Activated T-cell treated with anti-CD3 and anti-CD28 coated beads, Interleukin-2, amount 50 U/mL, for 72 hours (primary cell): ENCODE data around the gene KRT77. TPM values are rescaled to one million over a fixed set of nuclear protein-coding genes. Genes with fewer than 3 reads are reported as not detected.
"Not testable (repeated sequence)": the region's sequence is repeated elsewhere in the genome, so short reads cannot be mapped to it uniquely, and the experiment has no call there.

Experiments
- ATAC-seq, 2 donors: fragments of 150-1000 bp; cut with Tn5 transposase; replicated peaks in 1 of 2; 2 replicates each; pipeline ENCODE4 v1.10.0; 2021; ENCODE audit warnings: moderate library complexity in 2 of 2, mild to moderate bottlenecking in 1 of 2
- DNase-seq, 2 donors: peaks; one replicate each; pipeline ENCODE4 v3.0.0; 2021 to 2022; ENCODE audit warnings: mixed read lengths in 1 of 2
- H3K27ac Mint-ChIP-seq: one replicate; pipeline ENCODE4 v1.8.0; 2022; ENCODE audit warnings: mild to moderate bottlenecking, moderate library complexity, mixed read lengths
- H3K27me3 Mint-ChIP-seq: one replicate; pipeline ENCODE4 v1.8.0; 2022; ENCODE audit warnings: low read depth, mixed read lengths
- H3K36me3 Mint-ChIP-seq, 2 donors: one replicate each; pipeline ENCODE4 v1.8.0; 2022; ENCODE audit warnings: mixed read lengths in 2 of 2, mild to moderate bottlenecking in 1 of 2; ENCODE audit not compliant: insufficient read depth in 2 of 2
- H3K4me1 Mint-ChIP-seq: one replicate; pipeline ENCODE4 v1.8.0; 2022; ENCODE audit warnings: low read depth, mixed read lengths
- H3K4me3 Mint-ChIP-seq, 2 donors: one replicate each; pipeline ENCODE4 v1.8.0; 2022; ENCODE audit warnings: mild to moderate bottlenecking in 2 of 2, mixed read lengths in 2 of 2, moderate library complexity in 2 of 2
- H3K9me3 Mint-ChIP-seq, 2 donors: one replicate each; pipeline ENCODE4 v1.8.0; 2022; ENCODE audit warnings: mixed read lengths in 2 of 2
- total RNA-seq, 2 donors: library from RNA; stranded (reverse); gene quantifications; one replicate each; pipeline ENCODE4 v1.2.3, GENCODE V29; 2022

KRT77 gene
- total RNA-seq, 2 donors from 2014 or later = not detected

- DNase-seq (no peak), ATAC-seq (no peak)
- peak overlapping the region; percentile 43 to 55 for H3K4me3 Mint-ChIP-seq
- H3K27me3 Mint-ChIP-seq = peaks cover 31% of the 10 kb centered on the region
- no peaks in the 10 kb centered on the region for H3K9me3 Mint-ChIP-seq
- no peak overlapping the region for H3K27ac Mint-ChIP-seq
- H3K4me1 Mint-ChIP-seq = peaks cover 4% of the 10 kb centered on the region
- no peaks in the 10 kb centered on the region for H3K36me3 Mint-ChIP-seq
Measured at GRCh38 chr12:52714887-52715281, 11.6 kb upstream of the KRT77 start.

GRCh38 chr12:52713960-52714886 is 10.9 kb upstream of the KRT77 start:
- H3K27me3 Mint-ChIP-seq = peaks cover 31% of the 10 kb centered on the region
- no peaks in the 10 kb centered on the region for H3K36me3 Mint-ChIP-seq
- H3K4me3 Mint-ChIP-seq = peak overlapping the region; percentile 73 to 79
- peaks cover 4% of the 10 kb centered on the region for H3K4me1 Mint-ChIP-seq
- H3K27ac Mint-ChIP-seq = no peak overlapping the region
- peak; percentile 45 to 65 for ATAC-seq
- peak; percentile 14 to 33 for DNase-seq
- H3K9me3 Mint-ChIP-seq = no peaks in the 10 kb centered on the region

GRCh38 chr12:52712122-52712521 is 8.8 kb upstream of the KRT77 start:
- ATAC-seq, H3K27ac Mint-ChIP-seq, H3K36me3 Mint-ChIP-seq, H3K9me3 Mint-ChIP-seq, H3K4me3 Mint-ChIP-seq, DNase-seq: not testable (repeated sequence)
- Mint-ChIP-seq H3K4me1 (peaks cover 15% of the 10 kb centered on the region), H3K27me3 (peaks cover 31% of the 10 kb centered on the region)

- Mint-ChIP-seq H3K36me3 (no peaks in the 10 kb centered on the region), H3K27ac (no peak overlapping the region), H3K4me1 (peaks cover 15% of the 10 kb centered on the region), H3K4me3 (no peak overlapping the region), H3K27me3 (peaks cover 22% of the 10 kb centered on the region), H3K9me3 (no peaks in the 10 kb centered on the region)
- ATAC-seq (no peak), DNase-seq (no peak)
Measured at GRCh38 chr12:52710730-52711129, 7.4 kb upstream of the KRT77 start.

GRCh38 chr12:52708010-52708409 is 4.7 kb upstream of the KRT77 start:
- Mint-ChIP-seq H3K4me1 (peaks cover 10% of the 10 kb centered on the region), H3K9me3 (no peaks in the 10 kb centered on the region), H3K27me3 (peaks cover 4% of the 10 kb centered on the region), H3K36me3 (no peaks in the 10 kb centered on the region), H3K27ac (no peak overlapping the region), H3K4me3 (no peak overlapping the region)
- ATAC-seq (no peak), DNase-seq (no peak)

GRCh38 chr12:52704464-52704863 is 1.1 kb upstream of the KRT77 start:
- no peaks in the 10 kb centered on the region for H3K9me3 Mint-ChIP-seq
- H3K4me3 Mint-ChIP-seq = no peak overlapping the region
- no peak overlapping the region for H3K27ac Mint-ChIP-seq
- H3K36me3 Mint-ChIP-seq = no peaks in the 10 kb centered on the region
- peaks cover 10% of the 10 kb centered on the region for H3K4me1 Mint-ChIP-seq
- H3K27me3 Mint-ChIP-seq = peaks cover 9% of the 10 kb centered on the region
- DNase-seq = no peak
- no peak for ATAC-seq

GRCh38 chr12:52703878-52704277 is 554 bp upstream of the KRT77 start:
- H3K27ac Mint-ChIP-seq = no peak overlapping the region
- ATAC-seq = no peak
- peaks cover 10% of the 10 kb centered on the region for H3K4me1 Mint-ChIP-seq
- no peak for DNase-seq
- H3K4me3 Mint-ChIP-seq = no peak overlapping the region
- peaks cover 9% of the 10 kb centered on the region for H3K27me3 Mint-ChIP-seq
- H3K36me3 Mint-ChIP-seq = no peaks in the 10 kb centered on the region
- H3K9me3 Mint-ChIP-seq = no peaks in the 10 kb centered on the region

- DNase-seq (no peak), ATAC-seq (no peak)
- Mint-ChIP-seq H3K9me3 (no peaks in the 10 kb centered on the region), H3K4me3 (no peak overlapping the region), H3K27me3 (peaks cover 9% of the 10 kb centered on the region), H3K36me3 (no peaks in the 10 kb centered on the region), H3K27ac (no peak overlapping the region), H3K4me1 (peaks cover under 1% of the 10 kb centered on the region)
Measured at GRCh38 chr12:52702338-52702737, 986 bp downstream of the KRT77 start.

GRCh38 chr12:52701281-52701680 is 2.0 kb downstream of the KRT77 start:
- Mint-ChIP-seq H3K9me3 (no peaks in the 10 kb centered on the region), H3K36me3 (no peaks in the 10 kb centered on the region), H3K4me1 (no peaks in the 10 kb centered on the region), H3K27me3 (peaks cover 9% of the 10 kb centered on the region), H3K4me3 (no peak overlapping the region), H3K27ac (no peak overlapping the region)
- DNase-seq = no peak
- no peak for ATAC-seq

- ATAC-seq = no peak
- no peaks in the 10 kb centered on the region for H3K9me3 Mint-ChIP-seq
- H3K4me3 Mint-ChIP-seq = no peak overlapping the region
- peaks cover 9% of the 10 kb centered on the region for H3K27me3 Mint-ChIP-seq
- no peaks in the 10 kb centered on the region for H3K4me1 Mint-ChIP-seq
- H3K27ac Mint-ChIP-seq = no peak overlapping the region
- H3K36me3 Mint-ChIP-seq = no peaks in the 10 kb centered on the region
- no peak for DNase-seq
Measured at GRCh38 chr12:52699960-52700359, 3.4 kb downstream of the KRT77 start.

- no peak overlapping the region for H3K4me3 Mint-ChIP-seq
- no peak for DNase-seq
- peaks cover 9% of the 10 kb centered on the region for H3K27me3 Mint-ChIP-seq
- no peak overlapping the region for H3K27ac Mint-ChIP-seq
- no peaks in the 10 kb centered on the region for H3K9me3 Mint-ChIP-seq
- H3K36me3 Mint-ChIP-seq = no peaks in the 10 kb centered on the region
- no peak for ATAC-seq
- no peaks in the 10 kb centered on the region for H3K4me1 Mint-ChIP-seq
Measured at GRCh38 chr12:52699373-52699772, 4.0 kb downstream of the KRT77 start.

- H3K36me3 Mint-ChIP-seq = no peaks in the 10 kb centered on the region
- H3K27me3 Mint-ChIP-seq = peaks cover 9% of the 10 kb centered on the region
Measured at GRCh38 chr12:52698651-52699340, 4.5 kb downstream of the KRT77 start.

GRCh38 chr12:52697058-52697582 is 6.2 kb downstream of the KRT77 start:
- H3K36me3 Mint-ChIP-seq = no peaks in the 10 kb centered on the region

More at GRCh38 chr12:52698651-52699340, 4.5 kb downstream of the KRT77 start:
- DNase-seq (no peak), ATAC-seq (no peak)
- Mint-ChIP-seq H3K4me1 (no peaks in the 10 kb centered on the region), H3K4me3 (no peak overlapping the region), H3K9me3 (no peaks in the 10 kb centered on the region), H3K27ac (no peak overlapping the region)

More at GRCh38 chr12:52697058-52697582, 6.2 kb downstream of the KRT77 start:
- DNase-seq (no peak), ATAC-seq (no peak)
- peaks cover 16% of the 10 kb centered on the region for H3K27me3 Mint-ChIP-seq
- H3K4me3 Mint-ChIP-seq = no peak overlapping the region
- no peak overlapping the region for H3K27ac Mint-ChIP-seq
- H3K9me3 Mint-ChIP-seq = no peaks in the 10 kb centered on the region
- H3K4me1 Mint-ChIP-seq = peaks cover 6% of the 10 kb centered on the region
